T-helper 9 cell (primary cell): Measurements from ENCODE around the gene ATPAF1.

Experiments used
- DNase-seq: peaks from one replicate; pipeline ENCODE4 v3.0.0-alpha.2; 2020

The ATPAF1 gene

DNA sequence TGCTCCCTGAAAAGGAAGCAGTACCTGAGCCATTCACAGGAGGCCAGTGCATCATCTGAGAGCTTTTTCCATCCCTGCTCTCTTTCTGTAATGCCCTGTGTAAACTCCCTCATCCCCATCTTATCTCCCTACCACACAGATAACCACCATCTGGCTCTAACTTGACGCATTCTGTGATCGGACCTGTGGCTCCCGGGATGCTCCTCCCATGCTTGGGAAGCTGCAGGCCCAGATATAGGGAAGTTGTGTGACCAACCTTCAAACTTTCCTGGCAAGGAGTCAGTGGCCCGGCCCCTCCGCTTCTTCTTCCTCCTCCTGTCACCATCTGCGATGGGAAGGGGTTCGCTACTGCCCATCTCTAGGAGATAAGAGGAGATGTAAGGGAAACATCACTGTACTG, 85.2 kb downstream of the ATPAF1 start:
- no peak for DNase-seq
